Lung (tissue), 12 donors: ENCODE data around the gene MRE11. TPM values are rescaled to one million over a fixed set of nuclear protein-coding genes. Genes with fewer than 3 reads are reported as not detected.

ENCODE experiments used
- ATAC-seq: fragments of 200-7000 bp; cut with Tn5 transposase; one replicate; pipeline ENCODE4 v1.9.1; 2020; ENCODE audit warnings: moderate number of reproducible peaks; ENCODE audit not compliant: insufficient read depth, low FRiP score
- DNase-seq, 3 donors: peaks; one replicate each; pipeline ENCODE4 v3.0.0-alpha.2; 2013 to 2017
- H3K27ac ChIP-seq, 2 donors: one replicate each; pipeline ENCODE4 v1.5.1; 2013; ENCODE audit warnings: mild to moderate bottlenecking in 2 of 2, moderate library complexity in 2 of 2, control low read depth in 1 of 2, inconsistent platforms in 1 of 2, low read depth in 1 of 2, low read length in 1 of 2
- H3K27me3 ChIP-seq, 3 donors: one replicate each; pipeline ENCODE4 v1.5.1; 2013; ENCODE audit warnings: low read length in 2 of 3; ENCODE audit not compliant: control insufficient read depth in 3 of 3, insufficient read depth in 3 of 3
- H3K36me3 ChIP-seq, 4 donors: one replicate each; pipeline ENCODE4 v1.5.1; 2013; ENCODE audit warnings: low read length in 4 of 4, mild to moderate bottlenecking in 1 of 4, moderate library complexity in 1 of 4; ENCODE audit not compliant: control insufficient read depth in 4 of 4, insufficient read depth in 4 of 4
- H3K4me1 ChIP-seq, 5 donors: one replicate each; pipeline ENCODE4 v1.5.1; 2013; ENCODE audit warnings: low read length in 5 of 5, mild to moderate bottlenecking in 2 of 5, moderate library complexity in 1 of 5; ENCODE audit not compliant: control insufficient read depth in 5 of 5, insufficient read depth in 5 of 5
- H3K4me3 ChIP-seq: one replicate; pipeline ENCODE4 v1.5.1; 2013; ENCODE audit warnings: mild to moderate bottlenecking, control low read depth, moderate library complexity
- H3K9ac ChIP-seq, 2 donors: one replicate each; pipeline ENCODE4 v1.5.1; 2013; ENCODE audit warnings: low read length in 2 of 2, control low read depth in 1 of 2; ENCODE audit not compliant: insufficient read depth in 1 of 2
- H3K9me3 ChIP-seq, 4 donors: one replicate each; pipeline ENCODE4 v1.5.1; 2013; ENCODE audit warnings: low read length in 3 of 4, mild to moderate bottlenecking in 1 of 4, moderate library complexity in 1 of 4; ENCODE audit not compliant: control insufficient read depth in 4 of 4, insufficient read depth in 3 of 4
- WGBS, 2 donors: extraction: QIAGEN DNeasy Blood & Tissue Kit; methylation state at CpG; one replicate each; pipeline ENCODE4 v1.1.7; 2013; 5-methylcytosine and 5-hydroxymethylcytosine counted together
- polyA plus RNA-seq, 2 donors: library from polyadenylated mRNA; stranded (reverse); fragments of 200-250 nt; gene quantifications; one replicate each; pipeline ENCODE4 v1.2.1, GENCODE V29; 2013
- total RNA-seq, 2 donors: library from RNA; depleted of rRNA in 1 of 2; stranded (reverse); fragments of >200 nt in 1 of 2; gene quantifications; one replicate each; pipeline ENCODE4 v1.2.1, GENCODE V29; 2014 to 2021
- TF ChIP-seq, protein P1 (sequence below): IDR thresholded peaks from 2 replicates; pipeline ENCODE4 v1.5.1; 2012; ENCODE audit warnings: mild to moderate bottlenecking; ENCODE audit errors: control extremely low read depth, extremely low read depth
- donor health status: control.
- donor health status: control.
- donor health status: Bipolar disorder and iron deficiency.
- donor health status: healthy.
- donor health status: DM: yes; HTN: yes; CAD: no.

MRE11 gene
- total and polyA plus RNA-seq, 4 donors = 4.3 to 67.8 (median 10.8) TPM

DNA sequence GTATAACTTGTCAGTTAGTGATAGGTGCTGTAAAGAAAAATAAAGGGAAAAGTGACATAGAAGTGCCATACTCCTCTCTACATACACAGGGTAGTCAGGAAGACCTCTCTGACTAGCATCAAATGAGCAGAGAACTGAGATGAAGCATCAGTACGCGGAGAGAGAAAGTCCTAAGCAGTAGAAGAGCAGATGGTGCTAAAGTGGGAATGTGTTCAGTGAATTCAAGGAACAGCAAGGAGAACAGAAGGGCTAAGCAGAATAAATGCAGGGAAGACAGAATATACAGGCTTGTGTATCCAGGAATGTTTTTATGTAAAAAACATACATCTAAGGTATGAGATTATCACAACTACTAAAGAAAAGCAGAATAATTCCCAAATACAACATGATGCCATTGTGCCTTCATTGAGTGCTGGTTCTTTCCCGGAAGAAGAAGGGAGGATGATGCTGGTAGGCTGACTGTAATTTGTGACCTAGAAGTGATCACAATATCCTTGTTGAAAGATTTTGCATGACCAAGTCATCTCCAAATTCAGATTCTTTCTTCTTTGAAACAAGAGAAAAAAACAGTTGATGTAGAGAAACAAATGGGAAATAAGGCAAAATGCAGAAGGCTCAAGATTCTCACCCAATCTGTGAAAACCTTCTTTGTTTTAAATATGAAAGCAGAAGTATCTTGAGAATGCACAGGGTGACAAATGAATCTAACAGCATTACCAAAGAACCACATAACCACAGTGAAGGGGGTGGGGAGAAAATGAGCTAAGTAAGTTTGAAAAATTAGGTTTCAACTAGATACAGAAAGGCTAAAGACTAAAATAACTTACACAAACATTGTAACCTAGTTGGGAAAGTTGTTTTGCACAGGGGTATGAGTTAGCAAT is 20.5 kb downstream of the MRE11 start:
- H3K27ac ChIP-seq = no peak overlapping the region
- ATAC-seq (no peak), DNase-seq (peak in 1 of 3 donors; percentile 3)
- H3K27me3 ChIP-seq = no peaks in the 10 kb centered on the region
- H3K4me1 ChIP-seq = no peaks in the 10 kb centered on the region
- H3K9ac ChIP-seq = no peak overlapping the region
- WGBS, 2 donors = 95 to 97% methylated on average over 3 of the region's 3 CpGs
- H3K36me3 ChIP-seq = peaks cover 9 to 19% (median 11%) of the 10 kb centered on the region in 4 donors
- H3K9me3 ChIP-seq = no peaks in the 10 kb centered on the region
- no peak overlapping the region for H3K4me3 ChIP-seq
- TF ChIP-seq, protein P1, sequence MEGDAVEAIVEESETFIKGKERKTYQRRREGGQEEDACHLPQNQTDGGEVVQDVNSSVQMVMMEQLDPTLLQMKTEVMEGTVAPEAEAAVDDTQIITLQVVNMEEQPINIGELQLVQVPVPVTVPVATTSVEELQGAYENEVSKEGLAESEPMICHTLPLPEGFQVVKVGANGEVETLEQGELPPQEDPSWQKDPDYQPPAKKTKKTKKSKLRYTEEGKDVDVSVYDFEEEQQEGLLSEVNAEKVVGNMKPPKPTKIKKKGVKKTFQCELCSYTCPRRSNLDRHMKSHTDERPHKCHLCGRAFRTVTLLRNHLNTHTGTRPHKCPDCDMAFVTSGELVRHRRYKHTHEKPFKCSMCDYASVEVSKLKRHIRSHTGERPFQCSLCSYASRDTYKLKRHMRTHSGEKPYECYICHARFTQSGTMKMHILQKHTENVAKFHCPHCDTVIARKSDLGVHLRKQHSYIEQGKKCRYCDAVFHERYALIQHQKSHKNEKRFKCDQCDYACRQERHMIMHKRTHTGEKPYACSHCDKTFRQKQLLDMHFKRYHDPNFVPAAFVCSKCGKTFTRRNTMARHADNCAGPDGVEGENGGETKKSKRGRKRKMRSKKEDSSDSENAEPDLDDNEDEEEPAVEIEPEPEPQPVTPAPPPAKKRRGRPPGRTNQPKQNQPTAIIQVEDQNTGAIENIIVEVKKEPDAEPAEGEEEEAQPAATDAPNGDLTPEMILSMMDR = no peak

DNA sequence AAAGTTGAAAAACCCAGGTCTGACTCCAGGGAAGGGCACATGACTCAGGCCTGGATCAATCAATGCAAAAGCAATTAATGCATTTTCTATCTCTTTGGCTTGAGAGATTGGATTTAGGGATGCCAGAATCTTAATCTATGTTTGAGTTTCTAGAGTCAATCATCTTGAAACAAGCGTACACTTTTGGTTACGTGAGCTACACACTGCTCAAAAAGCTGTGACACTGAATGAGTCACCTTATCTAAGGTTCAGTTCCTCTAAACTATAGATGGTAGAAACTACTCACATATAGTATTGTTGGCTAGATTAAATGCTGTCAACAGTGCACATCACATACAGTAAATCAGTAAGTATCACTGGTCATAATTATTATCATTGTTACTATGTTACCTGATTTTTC is 24.2 kb downstream of the MRE11 start:
- Histone ChIP-seq H3K36me3 (peaks cover 9 to 31% (median 12%) of the 10 kb centered on the region in 4 donors), H3K4me3 (no peak overlapping the region)

DNA sequence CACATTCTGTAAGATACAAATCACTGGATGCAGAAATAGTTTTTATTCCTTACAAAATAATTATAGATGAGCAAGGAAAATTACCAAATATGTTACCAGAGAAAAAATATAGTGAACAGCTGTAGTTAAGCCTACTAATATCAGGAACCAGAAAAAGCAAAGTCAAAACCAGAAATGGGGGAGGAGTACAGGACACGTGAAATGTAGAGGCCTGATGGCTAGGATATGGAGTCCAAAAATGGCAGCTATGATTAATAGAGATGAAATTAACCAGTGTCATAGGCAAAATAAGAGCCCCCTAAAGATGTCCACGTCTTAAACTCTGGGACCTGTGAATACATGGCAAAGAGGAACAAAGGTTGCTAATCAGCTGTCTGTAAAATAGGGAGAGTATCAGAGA is 34.1 kb downstream of the MRE11 start:
- H3K4me3 ChIP-seq = no peak overlapping the region
- TF ChIP-seq, protein P1 = no peak
- no peaks in the 10 kb centered on the region for H3K9me3 ChIP-seq
- H3K27me3 ChIP-seq = no peaks in the 10 kb centered on the region
- WGBS, 2 donors = 90 to 94% methylated on average over 2 of the region's 2 CpGs
- ATAC-seq = no peak
- H3K4me1 ChIP-seq = no peaks in the 10 kb centered on the region
- peaks cover 1 to 13% (median 7%) of the 10 kb centered on the region in 4 donors for H3K36me3 ChIP-seq
- H3K27ac ChIP-seq = no peak overlapping the region
- H3K9ac ChIP-seq = no peak overlapping the region
- DNase-seq = no peak

More for the DNA sequence above, 24.2 kb downstream of the MRE11 start:
- Histone ChIP-seq H3K9ac (no peak overlapping the region), H3K27ac (no peak overlapping the region), H3K9me3 (no peaks in the 10 kb centered on the region), H3K4me1 (no peaks in the 10 kb centered on the region), H3K27me3 (no peaks in the 10 kb centered on the region)
- TF ChIP-seq, protein P1 = no peak
- DNase-seq (no peak), ATAC-seq (no peak)
- WGBS, 2 donors = 83 to 84% methylated on average over 2 of the region's 2 CpGs
